Cardiac ventricle fibroblast (primary cell): Measurements from ENCODE around the gene NAA60. TPM values are rescaled to one million over a fixed set of nuclear protein-coding genes. Genes with fewer than 3 reads are reported as not detected.

Experiments
- total RNA-seq: library from RNA; depleted of rRNA; stranded (reverse); fragments of >200 nt; gene quantifications from 2 replicates; pipeline ENCODE4 v1.2.3, GENCODE V29; 2015

Gene NAA60
- 24.1 and 31.1 TPM in 2 replicates for total RNA-seq

DNA sequence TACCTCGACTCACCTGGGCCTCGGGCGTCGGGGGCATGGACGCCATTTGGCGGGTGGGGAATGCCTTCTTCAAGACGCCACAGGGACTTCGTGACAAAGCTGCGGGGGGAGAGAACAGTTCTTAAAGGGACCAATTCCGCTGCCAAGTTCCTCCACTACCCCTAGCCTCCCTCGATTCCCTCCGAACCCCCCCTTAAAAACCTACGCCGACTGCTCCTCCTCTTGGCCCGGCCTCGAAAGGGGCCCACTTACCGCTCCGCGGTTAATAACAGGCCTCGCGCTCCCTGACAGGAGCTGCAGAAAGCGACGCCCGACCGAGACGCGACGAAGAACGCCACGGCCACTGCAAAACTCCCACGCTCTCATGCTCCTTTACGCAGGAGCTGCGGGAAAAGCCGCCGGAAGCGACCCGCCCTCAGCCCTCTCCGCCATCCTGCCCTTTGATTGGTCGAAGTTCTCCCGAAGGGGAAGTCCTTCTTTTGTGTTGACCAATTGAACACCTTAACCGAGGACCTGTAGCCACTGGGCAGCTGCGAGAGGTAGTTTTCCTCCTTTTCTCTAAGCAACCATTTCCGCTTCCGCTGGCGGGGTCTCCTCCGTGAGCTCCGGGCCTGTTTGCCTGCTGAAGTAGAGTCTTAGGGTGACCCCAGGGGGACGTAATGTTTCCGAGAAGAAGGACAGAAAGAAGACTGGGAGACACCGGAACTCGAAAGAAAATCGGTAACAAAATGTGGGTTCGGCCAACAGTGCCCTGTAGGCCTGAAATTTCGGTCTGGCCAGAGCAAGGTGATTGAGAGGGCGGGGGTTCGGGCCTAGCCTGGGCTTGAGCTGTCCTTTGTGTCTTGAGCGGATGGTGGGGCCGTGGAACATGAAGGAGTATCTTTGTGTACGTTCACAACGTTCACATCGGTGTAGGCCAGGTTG lies at the start of gene NAA60, which contains the start of gene ZNF597:
NAA60 (plus strand) TSS at position 573 of the 924 bp plus-strand sequence. CDS start 32,548 bp downstream, outside the sequence.
ZNF597 (minus strand) TSS at position 397 of the 924 bp plus-strand sequence; CDS start at position 46, 351 bp downstream.

DNA sequence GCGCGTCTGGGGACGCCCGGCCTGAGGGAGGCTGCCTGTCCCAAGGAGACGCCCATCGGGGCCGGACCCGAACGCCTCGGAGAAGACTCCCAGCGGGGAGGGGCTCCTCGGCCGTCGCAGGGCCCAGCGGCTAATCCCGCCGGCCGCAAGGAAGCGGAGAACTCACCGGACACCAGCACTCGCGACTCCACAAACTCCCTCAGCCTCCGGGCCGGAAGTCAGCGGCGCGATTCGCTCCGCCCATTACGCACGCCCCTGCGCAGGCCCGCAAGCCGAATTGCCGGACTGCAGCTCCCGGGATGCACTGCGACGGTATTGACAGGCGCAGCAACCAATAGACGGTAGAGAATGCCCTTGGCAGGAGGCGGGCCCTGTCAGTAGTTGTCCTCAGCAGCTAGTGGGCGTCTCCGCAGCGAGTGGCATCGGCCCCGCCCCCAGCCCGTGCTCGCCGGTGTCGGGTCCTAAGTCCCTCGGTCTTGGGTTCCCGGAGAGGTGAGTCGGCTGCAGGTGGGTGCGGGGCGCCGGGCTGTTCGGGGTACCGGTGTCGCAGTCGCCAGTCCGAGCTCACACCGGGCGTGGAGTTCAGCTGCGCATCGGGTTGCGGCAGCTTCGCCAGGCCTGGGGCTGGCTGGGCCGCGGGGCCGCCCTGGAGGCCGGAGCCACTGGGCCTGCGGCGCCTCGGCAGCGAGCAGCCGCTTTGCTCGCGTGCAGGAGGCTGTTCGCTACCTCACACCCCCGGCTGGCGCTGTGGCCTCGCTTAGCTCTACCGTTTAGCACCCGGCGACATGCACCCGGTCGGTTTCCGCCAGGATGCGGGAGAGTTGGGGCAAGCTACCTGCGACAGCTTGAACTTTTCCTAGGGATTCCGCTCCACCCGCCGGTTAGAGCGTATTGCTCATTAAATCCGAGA lies 42.4 kb upstream of the NAA60 start, which contains the start of the genes ZNF174 and ZSCAN32:
ZNF174 (plus strand) TSS at position 437 of the 910 bp plus-strand sequence. CDS start 790 bp downstream, outside the sequence.
ZSCAN32 (minus strand) TSS at position 226 of the 910 bp plus-strand sequence. CDS start 3,447 bp downstream, outside the sequence.

DNA sequence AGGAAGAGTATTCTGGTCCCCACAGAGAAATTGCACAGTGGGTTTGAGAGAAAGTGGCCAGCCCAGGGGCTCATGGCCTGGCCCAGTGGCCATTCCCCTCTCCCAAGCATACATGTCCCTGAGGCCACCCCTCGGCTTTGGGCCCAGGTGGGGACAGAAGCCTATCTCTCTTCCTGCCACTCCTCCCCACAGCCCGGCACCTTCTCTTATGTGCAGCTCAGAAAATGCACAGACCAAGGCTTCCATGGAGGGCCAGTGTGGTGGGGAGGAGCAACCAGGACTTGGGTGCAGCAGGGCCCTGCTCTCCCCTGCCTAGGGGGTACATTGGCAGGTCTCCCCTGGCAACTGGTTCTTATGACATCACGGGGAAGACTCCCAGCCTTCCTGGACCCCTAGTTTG lies 51.7 kb downstream of the NAA60 start, which contains the start of gene C16orf90:
C16orf90 (minus strand) TSS at position 314 of the 400 bp plus-strand sequence; CDS start at position 246, 68 bp downstream.

Other genes starting within 250 kb of the NAA60 start
- gene ZNF200, start 208.5 kb upstream of the NAA60 start, total RNA-seq, result 5.2 and 8.3 TPM in 2 replicates
- 0.15 TPM in 1 of 2 replicates, not detected in the other for gene MEFV, start 187.0 kb upstream of the NAA60 start, total RNA-seq
- 30.3 and 32.1 TPM in 2 replicates for gene ZNF263, start 160.2 kb upstream of the NAA60 start, total RNA-seq
- gene TIGD7, start 138.2 kb upstream of the NAA60 start, total RNA-seq, result 1.8 and 4.1 TPM in 2 replicates
- 10.9 and 19.3 TPM in 2 replicates for gene ZNF75A, start 138.2 kb upstream of the NAA60 start, total RNA-seq
- gene OR2C1, start 87.8 kb upstream of the NAA60 start, total RNA-seq, result 0.12 TPM in 1 of 2 replicates, not detected in the other
- 7.8 and 9.2 TPM in 2 replicates for gene ZSCAN32, start 42.7 kb upstream of the NAA60 start, total RNA-seq
- gene ZNF174, start 42.5 kb upstream of the NAA60 start, total RNA-seq, result 9.9 and 11.8 TPM in 2 replicates
- gene ZNF597, start 176 bp upstream of the NAA60 start, total RNA-seq, result 1.7 and 2.0 TPM in 2 replicates
- not detected in 2 replicates for gene C16orf90, start 51.8 kb downstream of the NAA60 start, total RNA-seq
- gene CLUAP1, start 57.3 kb downstream of the NAA60 start, total RNA-seq, result 13.2 and 19.5 TPM in 2 replicates
- gene NLRC3, start 133.7 kb downstream of the NAA60 start, total RNA-seq, result 0.19 TPM in 1 of 2 replicates, not detected in the other
- 2.7 and 3.2 TPM in 2 replicates for gene SLX4, start 167.9 kb downstream of the NAA60 start, total RNA-seq
- gene DNASE1, start 211.0 kb downstream of the NAA60 start, total RNA-seq, result 5.4 and 6.5 TPM in 2 replicates